ENCODE data around the gene ZNF490. TPM values are rescaled to one million over a fixed set of nuclear protein-coding genes. Genes with fewer than 3 reads are reported as not detected.

The ZNF490 gene
- total and polyA plus RNA-seq, 2 of the 4 experiments (the other 2 are of a cell fraction), result 1.7 to 9.0 TPM

DNA sequence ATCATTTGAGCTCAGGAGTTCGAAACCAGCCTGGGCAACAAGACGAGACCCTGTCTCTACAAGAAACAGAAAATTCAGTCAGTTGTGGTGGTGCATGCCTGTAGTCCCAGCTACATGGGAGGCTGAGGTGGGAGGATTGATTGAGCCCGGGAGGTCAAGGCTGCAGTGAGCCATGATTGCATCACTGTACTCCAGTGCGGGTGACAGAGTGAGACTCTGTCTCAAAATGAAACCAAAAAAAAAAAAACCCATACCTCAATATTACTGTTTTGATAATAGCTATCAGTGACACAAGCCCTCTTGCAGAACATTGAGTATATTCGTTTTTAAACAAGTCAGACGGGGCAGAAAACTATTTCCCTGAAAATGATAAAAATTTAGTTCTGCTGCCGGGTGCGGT is 16.3 kb upstream of the ZNF490 start:
- intact Hi-C loops (cut with micrococcal nuclease), result no loop called here
- no peak overlapping the region for H3K4me2 ChIP-seq (ENCODE audit: low read depth, low read length)
- H4K8ac ChIP-seq (ENCODE audit: low read depth in 2 of 2, low read length in 2 of 2), result no peak overlapping the region
- peaks cover 9% of the 10 kb centered on the region; the same call in 1 of the 2 replicates for H4K20me1 ChIP-seq (ENCODE audit: insufficient read depth, low read length)
- H2BK5ac ChIP-seq (ENCODE audit: low read depth, low read length, poor library complexity, severe bottlenecking), result no peak overlapping the region
- DNase-seq (no peak), ATAC-seq (ENCODE audit: low read depth) (no peak)
- H3K23ac ChIP-seq (ENCODE audit: low read depth, low read length), result no peak overlapping the region
- in situ Hi-C loops (cut with MboI; ENCODE audit: low sequenced_read_pairs), result no loop called here
- no peak overlapping the region for H3K9ac ChIP-seq (ENCODE audit: low read depth, low read length)
- BruUV-seq (replicated peaks), result no TSS peak
- 98% methylated on average over 4 of the region's 8 CpGs; no CpG with 5 or more reads in 1 of the 2 experiments for WGBS, 2 experiments (ENCODE audit: extremely low coverage in 2 of 2, insufficient read length in 1 of 2)
- no peak overlapping the region for H2AK9ac ChIP-seq (replicated peaks; ENCODE audit: low read depth, low read length, poor library complexity)
- H4K5ac ChIP-seq (ENCODE audit: low read depth, low read length), result no peak overlapping the region
- dilution Hi-C loops (cut with HindIII; ENCODE audit: low sequenced_read_pairs, unreplicated experiment), result no loop called here
- CTCF ChIA-PET, result no interaction called here
- peaks cover 67% of the 10 kb centered on the region for H3K36me3 ChIP-seq (ENCODE audit: control insufficient read depth, insufficient read depth, low read length)
- no peak overlapping the region for H2BK120ac ChIP-seq (ENCODE audit: low read depth, low read length)
- H3K27me3 ChIP-seq (ENCODE audit: control insufficient read depth, insufficient read depth, low read length), result no peaks in the 10 kb centered on the region
- H3K9me3 ChIP-seq (ENCODE audit: control insufficient read depth, insufficient read depth, low read length), result peaks cover 61% of the 10 kb centered on the region
- H4K91ac ChIP-seq (ENCODE audit: insufficient read depth, low read depth, low read length), result no peak overlapping the region
- H3K4me1 ChIP-seq (ENCODE audit: control insufficient read depth, insufficient read depth, low read length), result no peaks in the 10 kb centered on the region
- H3K4me3 ChIP-seq (ENCODE audit: insufficient read depth, low read depth, low read length), result no peak overlapping the region
- TF ChIP-seq, protein P1, sequence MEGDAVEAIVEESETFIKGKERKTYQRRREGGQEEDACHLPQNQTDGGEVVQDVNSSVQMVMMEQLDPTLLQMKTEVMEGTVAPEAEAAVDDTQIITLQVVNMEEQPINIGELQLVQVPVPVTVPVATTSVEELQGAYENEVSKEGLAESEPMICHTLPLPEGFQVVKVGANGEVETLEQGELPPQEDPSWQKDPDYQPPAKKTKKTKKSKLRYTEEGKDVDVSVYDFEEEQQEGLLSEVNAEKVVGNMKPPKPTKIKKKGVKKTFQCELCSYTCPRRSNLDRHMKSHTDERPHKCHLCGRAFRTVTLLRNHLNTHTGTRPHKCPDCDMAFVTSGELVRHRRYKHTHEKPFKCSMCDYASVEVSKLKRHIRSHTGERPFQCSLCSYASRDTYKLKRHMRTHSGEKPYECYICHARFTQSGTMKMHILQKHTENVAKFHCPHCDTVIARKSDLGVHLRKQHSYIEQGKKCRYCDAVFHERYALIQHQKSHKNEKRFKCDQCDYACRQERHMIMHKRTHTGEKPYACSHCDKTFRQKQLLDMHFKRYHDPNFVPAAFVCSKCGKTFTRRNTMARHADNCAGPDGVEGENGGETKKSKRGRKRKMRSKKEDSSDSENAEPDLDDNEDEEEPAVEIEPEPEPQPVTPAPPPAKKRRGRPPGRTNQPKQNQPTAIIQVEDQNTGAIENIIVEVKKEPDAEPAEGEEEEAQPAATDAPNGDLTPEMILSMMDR (conservative IDR thresholded peaks at IDR 0.05; ENCODE audit: low read depth, low read length), result no peak
- TF ChIP-seq RAD21 (IDR thresholded peaks at IDR 0.05; ENCODE audit: low read length), result no peak
- no peak overlapping the region for H2AK5ac ChIP-seq (ENCODE audit: low read depth, low read length)
- no peak overlapping the region for H2BK15ac ChIP-seq (ENCODE audit: low read depth, low read length)
- no peak overlapping the region for H3K56ac ChIP-seq (ENCODE audit: extremely low read depth, insufficient read depth, low read length)
- no peak overlapping the region for H3K14ac ChIP-seq (replicated peaks; ENCODE audit: low read depth, low read length)
- no peaks in the 10 kb centered on the region for H3K9me1 ChIP-seq (ENCODE audit: insufficient read depth, low read length)
- no peak overlapping the region for H2BK20ac ChIP-seq (ENCODE audit: low read depth, low read length)
- POLR2A ChIA-PET (ENCODE audit: unreplicated experiment), result no interaction called here
- no peak overlapping the region for H2AFZ ChIP-seq (replicated peaks; ENCODE audit: low read length, poor library complexity)
- H3K79me1 ChIP-seq (ENCODE audit: low read depth in 1 of 2, low read length in 2 of 2), result peaks cover 12% of the 10 kb centered on the region in 2 experiments
- H3K4ac ChIP-seq (ENCODE audit: low read depth, low read length), result no peak overlapping the region
- H3K27ac ChIP-seq (ENCODE audit: insufficient read depth, low read length), result no peak overlapping the region
- H3K18ac ChIP-seq (ENCODE audit: low read depth, low read length), result no peak overlapping the region
